HCEC 1CT (cell line): ENCODE results near the gene FPR2.
"Not testable (repeated sequence)": the region's sequence is repeated elsewhere in the genome, so short reads cannot be mapped to it uniquely, and the experiment has no call there.

Experiments used
- DNase-seq: peaks from one replicate; pipeline ENCODE4 v3.0.0-alpha.2; 2017

The FPR2 gene

DNA sequence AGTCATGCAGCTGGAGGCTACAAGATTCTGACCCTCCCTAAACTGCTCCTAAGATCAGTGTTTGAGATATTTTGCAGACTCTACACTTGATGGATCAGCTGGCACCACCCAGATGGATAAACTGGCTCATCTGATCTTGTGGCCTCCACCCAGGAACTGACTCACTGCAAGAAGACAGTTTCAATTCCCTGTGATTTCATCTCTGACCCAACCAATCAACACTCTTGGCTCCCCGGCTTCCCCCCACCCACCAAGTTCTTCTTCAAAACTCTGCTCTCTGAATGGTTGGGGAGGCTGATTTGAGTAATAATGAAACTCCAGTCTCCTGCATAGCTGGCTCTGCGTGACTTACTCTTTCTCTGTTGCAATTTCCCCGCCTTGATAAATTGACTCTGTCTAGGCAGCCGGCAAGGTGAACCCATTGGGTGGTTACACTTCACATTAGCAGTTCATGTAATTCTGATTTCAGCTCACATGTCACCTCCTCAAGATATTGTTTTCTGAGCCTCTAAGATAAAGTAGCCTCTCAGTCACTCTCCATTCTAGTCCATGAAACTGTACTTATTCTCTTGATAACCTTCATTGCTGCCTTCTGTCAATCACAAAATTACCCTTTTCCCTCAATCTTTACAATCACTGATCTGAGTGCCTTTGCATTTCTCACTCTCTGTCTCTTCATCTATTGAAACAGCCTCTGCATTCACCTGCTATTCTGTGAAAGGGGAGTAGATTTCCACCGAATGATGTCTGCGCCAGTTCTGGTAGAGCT lies 24.1 kb downstream of the FPR2 start:
- DNase-seq = no peak

DNA sequence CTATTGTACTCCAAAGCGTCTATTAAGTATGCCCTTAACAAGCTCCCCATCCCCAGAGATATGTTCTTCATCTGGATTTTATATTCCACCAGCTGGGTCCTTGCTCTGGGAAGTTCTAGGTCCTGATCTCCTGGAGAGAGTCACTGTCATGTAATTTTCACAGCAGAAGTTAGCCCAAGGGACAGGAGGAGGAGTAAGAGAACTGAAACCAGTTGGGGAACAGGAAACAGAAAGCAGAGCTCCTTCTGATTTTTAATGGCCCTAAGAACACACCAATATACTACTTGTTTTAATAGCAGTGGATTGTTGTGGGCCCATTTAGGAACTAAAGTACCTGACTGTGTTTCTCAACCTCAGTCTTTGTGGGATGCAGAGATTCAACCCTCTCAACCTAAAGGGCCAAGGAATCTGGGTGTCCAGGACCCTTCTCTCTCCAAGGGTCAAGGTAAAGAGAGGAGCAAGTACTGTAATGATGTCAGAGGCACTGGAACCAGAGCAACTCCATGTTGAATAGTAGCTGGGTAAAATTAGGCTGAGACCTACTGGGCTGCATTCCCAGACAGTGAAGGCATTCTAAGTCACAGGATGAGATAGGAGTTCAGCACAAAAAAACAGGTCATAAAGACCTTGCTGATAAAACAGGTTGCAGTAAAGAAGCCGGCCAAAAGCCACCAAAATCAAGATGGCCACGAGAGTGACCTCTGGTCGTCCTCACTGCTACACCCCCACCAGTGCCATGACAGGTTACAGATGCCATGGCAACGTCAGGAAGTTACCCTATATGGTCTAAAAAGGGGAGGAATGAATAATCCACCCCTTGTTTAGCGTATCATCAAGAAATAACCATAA lies 25.9 kb downstream of the FPR2 start:
- DNase-seq = no peak

DNA sequence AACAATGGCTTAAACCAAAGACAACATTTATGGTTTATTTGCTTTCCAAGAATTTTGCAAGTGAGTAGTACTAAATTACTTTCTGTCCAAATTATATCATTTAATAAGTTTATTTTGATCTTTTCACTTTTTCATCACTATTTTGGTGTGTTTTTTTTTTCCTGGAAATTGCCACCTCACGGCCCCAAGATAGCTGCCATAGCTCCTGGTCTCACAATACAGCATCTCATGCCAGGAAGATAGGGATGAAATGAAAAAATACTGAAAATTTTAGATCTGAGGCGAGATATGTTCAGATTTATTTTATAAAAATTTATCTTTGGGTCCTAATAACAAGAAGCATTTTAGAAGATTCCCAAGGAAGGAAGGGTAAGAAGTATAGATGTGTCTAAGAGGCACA lies 27.0 kb downstream of the FPR2 start:
- DNase-seq = no peak

DNA sequence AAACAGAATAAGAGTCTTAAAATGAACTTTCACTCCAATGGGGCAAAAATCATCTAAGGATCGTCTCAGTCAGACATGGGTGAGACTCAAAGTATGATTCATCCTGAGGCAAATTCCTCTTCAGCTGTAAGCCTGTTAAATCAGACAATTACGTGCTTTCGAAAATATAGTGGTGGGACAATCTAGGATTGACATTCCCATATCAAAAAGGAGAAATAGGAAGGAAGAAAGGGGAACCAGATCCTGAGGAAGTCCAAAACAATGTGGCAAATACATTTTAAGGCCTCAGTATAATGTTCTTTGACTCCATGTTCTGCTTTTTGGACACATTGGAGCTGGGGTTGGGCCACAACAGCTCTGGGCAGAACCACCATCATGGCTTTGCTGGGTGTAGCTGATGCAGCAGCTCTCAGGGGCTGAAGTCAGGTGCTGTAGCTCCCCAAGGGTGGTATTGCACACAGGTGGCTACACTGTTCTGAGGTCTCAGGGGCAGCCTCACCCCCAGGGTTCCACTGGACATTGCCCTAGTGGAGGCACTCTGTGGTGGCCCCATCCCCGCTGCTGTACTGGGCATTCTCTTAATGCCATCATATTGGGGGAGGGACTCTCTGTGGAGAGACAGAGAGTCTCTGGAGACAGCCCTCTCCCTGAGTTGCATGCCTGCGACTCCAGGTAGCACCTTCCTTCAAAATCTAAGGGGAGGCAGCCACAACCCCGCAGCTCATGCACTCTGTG lies 28.2 kb downstream of the FPR2 start:
- no peak for DNase-seq

DNA sequence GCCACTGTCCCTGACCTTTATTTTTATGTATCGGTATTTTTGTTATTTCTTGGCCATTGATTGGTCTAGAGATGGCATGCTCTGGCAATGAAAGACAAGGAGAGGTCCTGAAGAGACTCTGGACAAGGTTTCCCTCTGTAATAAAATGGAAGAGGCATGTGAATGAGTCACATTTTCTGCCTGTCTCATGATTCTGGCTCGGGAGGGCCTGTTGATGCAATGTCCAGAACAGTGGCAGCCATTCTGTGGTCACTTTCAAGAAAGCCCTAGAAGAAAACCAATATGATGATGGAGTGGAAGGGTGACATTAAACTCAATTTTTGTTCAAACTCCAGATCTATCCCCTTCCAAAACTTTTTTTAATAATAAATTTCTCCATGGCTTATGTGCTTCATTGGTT lies 32.0 kb downstream of the FPR2 start:
- DNase-seq = no peak

DNA sequence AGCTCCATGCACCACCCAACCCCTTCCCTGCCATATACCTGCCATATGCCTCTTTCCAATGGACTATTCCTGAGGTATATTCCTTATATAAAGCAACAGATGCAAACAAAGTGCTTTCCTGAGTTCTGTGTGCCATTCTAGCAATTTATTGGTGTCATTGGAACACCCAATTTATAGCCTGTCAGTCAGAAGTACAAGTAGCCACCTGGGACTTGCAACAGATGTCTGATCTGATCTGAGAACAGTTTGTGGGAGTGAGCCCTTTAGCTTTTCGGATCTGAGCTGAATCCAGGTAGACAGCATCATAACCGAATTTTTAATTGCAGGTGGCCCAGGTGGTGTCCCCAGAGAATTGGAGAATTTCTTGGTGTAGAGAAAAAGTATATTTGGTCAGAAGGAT lies 33.0 kb downstream of the FPR2 start:
- DNase-seq = no peak

DNA sequence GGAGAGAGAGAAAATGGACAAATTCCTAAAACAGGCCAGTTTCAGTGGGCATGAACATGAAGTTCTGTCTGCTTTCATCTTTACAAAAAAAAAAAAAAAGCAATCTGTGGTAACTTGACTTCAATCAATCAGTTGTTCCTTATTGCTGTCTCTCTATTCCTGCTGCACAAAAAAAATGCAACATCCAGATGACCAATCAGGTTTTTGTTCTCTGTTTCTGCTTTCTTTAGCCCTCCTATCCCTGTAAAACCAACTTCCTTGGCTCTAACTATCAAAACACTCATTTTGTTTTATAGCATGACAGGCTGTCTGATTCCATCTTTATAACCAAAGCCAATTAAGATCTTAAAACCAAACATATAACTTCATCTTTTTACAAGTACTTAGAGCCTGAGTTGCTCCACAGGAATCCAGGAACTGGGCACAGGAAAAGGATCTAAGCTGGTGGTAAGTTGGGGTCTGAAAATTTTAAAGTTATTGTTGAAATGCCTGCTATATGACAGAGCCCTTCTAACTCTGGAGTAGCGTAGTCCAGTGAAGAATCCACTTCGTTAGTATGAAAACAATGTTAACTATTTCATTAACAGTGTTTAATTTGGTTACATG lies 34.0 kb downstream of the FPR2 start, which contains the start of gene FPR3:
TSS of gene FPR3 (plus strand) at position 273 of the 606 bp plus-strand sequence. CDS start 28,592 bp downstream, outside the sequence.
- no peak for DNase-seq

DNA sequence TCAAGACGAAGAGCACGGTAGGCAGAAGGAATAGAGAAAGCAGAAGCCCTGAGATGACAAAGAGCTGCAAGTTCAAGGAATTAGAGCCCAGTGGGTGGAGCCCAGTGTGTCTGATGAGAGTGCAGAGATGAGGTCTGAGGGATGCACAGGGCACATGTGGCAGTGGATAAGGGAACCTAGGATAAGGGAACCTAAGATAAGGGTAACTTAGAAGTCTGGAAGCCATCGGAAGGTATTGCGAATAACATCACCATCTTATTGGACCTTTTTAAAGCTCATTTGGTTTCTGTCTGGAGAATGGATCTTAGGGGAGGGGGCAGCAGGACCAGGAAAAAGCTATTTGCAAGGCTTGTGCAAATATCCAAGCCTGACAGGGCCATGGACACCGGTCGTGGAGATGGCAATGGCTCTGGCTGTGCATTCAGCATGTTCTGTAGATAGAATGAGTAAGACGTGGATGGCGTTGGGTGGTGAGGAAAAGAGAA lies 35.3 kb downstream of the FPR2 start:
- no peak for DNase-seq

DNA sequence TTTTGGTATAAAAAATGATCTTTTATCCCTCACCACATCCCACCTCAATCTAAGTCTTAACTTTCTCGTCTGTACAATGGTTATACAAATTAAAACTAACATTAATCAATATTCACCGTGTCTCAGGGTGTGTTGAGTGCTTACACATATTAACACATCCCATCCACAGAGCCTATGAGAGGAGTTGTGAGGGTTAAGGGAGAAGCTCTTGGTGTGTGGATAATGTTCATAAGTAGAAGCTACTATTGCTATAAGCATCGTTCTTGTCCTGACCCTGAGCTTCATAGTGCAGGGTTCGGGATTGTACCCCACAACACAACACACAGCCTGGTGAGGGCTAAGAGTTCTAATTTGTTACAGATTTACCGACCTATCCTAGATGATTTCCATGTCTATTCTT lies 36.5 kb downstream of the FPR2 start:
- no peak for DNase-seq

DNA sequence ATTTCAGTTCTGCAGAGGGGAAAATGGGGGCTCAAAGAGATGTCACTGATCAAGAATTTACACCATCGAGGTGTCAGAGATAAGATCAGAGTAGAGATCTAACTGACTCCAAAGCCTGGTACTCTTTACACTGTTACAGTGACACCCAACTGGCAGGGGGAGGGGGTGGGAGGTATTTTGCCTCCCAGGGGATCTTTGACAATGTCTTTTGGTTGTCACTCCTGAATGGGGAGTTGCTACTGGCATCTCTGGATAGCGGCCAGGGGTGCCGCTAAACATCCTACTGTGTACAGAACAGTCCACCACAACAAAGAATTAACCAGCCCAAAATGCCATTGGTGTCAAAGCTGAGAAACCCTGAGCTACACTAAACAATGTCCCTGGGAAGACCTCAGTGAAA lies 37.1 kb downstream of the FPR2 start:
- DNase-seq = no peak

DNA sequence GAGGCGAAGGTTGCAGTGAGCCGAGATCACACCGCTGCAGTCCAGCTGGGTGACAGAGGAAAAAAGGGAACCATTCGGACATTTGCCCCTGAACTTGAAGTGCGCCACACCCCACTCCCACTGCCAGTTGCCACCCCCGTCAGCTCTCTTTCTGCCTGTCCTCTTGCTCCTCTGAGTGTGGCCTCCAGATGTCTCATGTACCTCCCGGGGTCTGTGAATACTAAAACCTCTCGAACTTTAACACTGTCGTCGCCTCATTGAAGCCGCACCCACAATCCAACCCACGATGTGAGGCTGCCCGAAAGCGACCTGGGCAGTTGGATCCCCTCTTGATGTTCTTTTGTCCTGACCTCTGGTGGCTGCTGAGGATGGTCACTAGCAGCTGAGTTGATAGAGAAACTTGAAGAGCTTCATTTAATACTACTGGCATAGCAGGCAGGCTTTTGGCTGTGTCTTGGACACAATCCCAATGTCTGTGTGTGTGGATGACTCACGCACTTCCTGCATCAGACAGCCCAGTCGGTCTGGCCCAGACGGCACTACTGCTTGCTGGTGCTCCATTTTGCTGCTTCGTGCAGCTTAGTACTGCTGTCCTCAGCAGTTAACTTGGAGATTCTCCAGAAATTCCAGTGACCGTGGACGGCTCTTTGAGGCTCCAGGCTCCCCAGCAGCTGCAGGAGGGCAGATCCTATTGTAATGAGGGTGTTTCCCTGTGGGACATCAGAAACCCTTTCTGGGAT lies 38.2 kb downstream of the FPR2 start:
- peak; percentile 80 for DNase-seq

DNA sequence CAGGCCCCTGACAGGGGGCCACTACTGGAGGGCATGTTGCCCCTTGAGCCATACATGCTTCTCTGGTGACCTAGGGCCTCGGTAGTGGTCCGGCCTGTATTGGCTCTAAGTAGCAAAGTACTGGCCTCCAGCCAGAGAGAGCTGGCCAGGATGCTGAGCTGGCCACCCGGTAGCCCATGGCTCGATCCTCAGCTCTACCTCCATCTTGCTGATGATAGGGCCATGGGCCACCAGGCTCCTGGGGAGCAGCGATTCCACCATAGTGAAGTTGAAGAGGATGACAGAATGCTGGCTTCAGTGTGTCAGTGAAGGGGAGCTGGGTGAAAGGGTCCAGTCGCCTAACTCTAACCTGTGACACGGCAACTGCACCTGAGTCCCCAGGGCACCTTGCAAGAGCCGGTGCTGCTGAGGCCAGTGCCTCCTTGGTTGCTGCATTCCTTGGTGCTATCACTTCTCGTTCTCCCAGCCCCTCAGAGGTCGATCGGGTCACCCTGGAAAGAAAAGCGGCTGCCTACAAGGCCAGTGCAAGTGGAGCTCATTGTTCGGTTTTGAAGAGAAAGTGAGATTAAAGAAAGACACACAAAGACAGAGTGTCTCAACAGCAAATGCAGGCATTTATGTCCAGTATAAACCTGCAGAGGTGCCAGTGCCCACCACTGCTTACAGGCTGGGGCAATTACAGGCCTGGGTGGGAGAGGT lies 38.9 kb downstream of the FPR2 start:
- no peak for DNase-seq

DNA sequence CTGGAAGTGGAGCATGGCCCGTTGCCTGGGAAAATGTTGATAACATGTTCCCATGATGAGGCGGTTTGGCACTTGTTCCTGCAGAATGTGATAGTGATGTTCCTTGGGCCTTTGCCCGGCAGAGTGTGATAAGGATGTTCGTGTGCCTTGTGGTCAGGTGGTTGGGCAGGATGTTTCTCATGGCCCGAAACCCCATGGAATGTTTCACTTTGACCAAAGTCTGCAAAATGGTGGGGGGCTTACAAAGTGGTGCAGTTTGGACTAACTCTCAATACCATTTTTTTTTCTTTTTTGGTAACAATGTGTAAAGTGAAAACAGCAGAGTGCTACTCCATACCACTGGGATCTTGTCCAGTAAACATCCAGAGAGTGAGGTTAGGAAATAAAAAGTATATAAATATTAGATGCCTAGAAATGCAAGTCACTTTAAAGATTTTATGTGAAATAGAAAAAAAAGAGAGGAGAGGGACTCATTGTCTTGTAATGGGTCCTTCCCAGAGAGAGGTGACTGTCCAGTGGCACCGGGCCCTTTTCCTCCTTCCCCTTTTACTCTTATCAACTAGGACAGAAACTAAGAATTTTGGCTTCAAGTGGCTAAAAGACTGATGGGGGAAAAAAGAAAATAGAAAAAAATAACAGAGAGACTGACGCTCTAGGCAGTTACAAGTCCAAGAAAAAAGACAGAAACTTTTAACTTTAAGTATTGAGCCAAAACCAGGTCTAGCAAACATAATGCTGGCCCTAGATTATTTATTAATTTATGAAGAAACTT lies 39.7 kb downstream of the FPR2 start:
- no peak for DNase-seq

DNA sequence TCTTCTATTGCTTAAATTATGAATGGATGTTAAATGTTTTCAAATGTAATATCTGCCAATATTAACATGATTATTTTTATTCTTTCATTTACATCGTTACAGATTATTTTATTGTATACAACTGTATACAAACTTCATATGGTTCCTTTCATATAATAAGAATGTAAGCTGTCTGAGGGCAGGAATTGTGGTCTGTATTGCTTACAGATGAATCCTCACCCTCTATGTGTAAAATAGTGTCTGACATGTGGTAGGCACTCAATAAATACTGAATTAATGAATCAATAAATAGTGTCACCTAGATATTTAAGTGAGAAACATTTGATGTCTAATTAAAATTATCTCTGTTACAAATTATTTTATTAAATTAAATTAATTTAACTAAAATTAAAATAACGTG lies 41.8 kb downstream of the FPR2 start:
- DNase-seq = no peak

DNA sequence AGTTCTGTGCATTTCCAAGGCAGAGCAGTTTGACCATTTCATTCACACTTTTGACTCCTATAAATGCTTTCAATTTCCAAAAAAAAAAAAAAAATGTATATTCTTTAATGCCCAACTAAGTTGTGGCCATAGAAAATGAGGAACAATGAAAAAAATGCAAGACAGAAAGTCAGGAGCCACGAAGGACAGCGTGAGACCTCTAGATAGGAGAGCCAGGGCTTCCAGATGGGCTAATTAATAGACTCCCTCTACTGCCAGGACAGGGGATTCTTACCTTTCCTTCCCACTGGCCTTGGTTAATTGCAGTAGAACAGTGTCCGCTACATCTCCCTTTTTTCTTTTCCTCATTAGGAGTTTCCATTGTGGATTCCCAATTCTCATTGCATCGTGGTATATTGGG lies 42.5 kb downstream of the FPR2 start:
- no peak for DNase-seq

DNA sequence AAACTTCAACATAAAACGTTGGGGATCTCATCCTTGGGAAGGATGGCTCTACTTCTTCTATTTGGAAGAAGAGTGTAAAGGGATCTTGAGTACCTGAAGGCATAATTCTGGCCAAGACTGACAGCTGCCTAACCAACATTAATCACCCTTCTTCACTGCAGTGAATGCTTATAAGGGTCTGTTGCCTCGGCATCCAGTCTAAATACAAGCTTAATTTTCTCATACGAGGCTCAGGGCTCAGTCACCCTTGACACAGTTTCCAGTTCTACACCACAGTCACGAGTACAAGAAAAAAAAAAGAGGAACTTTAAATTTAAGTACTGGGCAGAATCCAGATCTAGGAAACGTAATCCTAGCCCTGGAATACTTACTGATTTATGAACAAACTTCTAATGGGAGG lies 43.0 kb downstream of the FPR2 start:
- no peak for DNase-seq

DNA sequence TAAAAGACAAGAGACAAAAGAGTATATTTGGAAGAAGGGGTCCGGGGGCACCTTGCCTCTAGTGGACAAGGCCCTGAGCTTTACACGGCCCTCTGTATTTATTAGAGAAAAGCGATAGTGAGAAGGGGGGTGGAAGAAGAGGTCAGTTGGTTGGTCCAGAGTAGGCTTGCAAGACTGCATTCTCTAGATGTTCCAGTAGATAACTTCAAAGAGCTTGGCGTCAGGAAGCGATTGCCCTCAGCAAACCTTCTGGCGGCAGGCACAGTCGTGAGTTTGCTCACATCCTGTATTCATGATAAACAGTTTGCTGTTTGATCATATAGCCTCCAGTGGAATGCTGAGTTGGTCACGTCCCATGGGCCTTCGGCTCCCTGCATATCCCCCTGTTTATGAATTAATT lies 43.8 kb downstream of the FPR2 start:
- not testable (repeated sequence) for DNase-seq

DNA sequence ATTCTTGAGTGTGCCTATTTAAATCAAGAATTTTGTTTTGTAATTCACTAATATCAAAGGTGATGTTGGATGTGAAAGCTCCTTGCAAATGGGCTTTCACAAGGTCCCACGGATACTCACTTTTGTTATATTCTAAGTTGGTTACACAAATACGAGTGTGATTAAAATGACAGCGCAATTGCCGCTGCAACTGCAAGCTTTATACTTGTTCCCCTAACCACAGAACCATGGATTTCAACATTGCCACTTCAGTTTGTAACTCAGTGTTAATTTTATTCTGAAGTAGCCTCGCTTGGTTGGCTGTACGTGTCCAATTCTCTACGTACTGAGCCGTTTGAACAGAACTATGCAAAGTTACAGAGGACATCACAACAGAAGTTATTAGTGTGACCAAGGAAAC lies 44.4 kb downstream of the FPR2 start:
- not testable (repeated sequence) for DNase-seq

DNA sequence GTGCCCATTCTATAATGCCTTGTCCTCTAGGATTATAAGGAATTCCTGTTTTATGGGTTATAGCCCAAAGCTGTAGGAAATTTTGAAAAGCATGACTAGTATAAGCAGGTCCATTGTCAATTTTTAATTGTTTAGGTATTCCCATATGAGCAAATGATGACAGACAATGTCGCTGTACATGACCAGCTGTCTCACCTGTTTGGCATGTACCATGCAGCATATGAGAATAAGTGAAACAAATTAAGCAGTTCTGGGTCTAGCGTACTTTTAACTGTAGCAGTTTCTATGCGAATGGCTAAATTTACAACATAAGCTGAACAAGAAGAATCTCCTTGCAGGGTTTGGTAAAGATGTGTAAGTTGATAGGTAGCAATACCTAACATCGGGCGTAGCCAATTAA lies 45.6 kb downstream of the FPR2 start:
- not testable (repeated sequence) for DNase-seq

DNA sequence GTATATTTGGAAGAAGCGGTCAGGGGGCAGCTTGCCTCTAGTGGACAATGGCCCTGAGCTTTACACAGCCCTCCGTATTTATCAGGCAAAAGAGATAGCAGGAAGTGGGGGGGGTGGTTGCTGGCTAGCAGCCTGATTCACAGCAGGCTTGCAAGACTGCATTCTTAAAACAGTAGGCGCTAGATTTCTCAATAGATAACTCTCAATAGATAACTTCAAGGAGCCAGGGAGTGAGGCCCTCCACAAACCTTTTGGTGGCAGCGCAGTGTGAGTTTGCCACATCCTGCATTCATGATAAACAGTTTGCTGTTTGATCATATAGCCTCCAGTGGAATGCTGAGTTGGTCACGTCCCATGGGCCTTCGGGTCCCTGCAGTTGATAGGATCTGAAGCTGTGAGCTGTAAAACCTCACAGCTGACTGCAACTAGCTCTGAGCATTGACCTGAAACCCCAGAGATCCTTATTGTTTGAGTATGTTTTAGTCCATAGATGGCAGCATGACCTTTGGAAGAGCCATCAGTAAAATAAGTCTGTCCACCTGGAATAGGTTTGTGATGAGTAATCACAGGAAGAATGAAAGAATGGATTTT lies 46.2 kb downstream of the FPR2 start:
- DNase-seq = no peak
